ENCODE results near the gene FAM83E. TPM values are rescaled to one million over a fixed set of nuclear protein-coding genes. Genes with fewer than 3 reads are reported as not detected.
A peak's percentile ranks its signal among the peaks of the same experiment; 100 is the strongest.

FAM83E gene
- total RNA-seq, 6 donors from 2014 or later = 24.0 to 87.3 (median 43.3) TPM

- H3K4me3 ChIP-seq = no peak overlapping the region
- DNase-seq = no peak
Observed at GRCh38 chr19:48608798-48609263, 6.0 kb downstream of the FAM83E start.

DNA sequence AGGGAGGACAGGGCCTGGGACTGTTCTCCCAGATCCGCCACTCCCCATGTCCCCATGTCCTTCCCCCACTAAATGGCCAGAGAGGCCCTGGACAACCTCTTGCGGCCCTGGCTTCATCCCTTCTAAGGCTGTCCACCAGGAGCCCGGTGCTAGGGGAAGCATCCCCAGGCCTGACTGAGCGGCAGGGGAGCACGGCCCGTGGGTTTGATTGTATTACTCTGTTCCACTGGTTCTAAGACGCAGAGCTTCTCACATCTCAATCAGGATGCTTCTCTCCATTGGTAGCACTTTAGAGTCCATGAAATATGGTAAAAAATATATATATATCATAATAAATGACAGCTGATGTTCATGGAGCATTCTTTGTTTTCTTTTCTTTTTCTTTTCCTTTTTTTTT lies 7.5 kb downstream of the FAM83E start:
- Histone ChIP-seq H3K27ac (no peak overlapping the region), H3K4me3 (no peak overlapping the region), H3K9me3 (no peaks in the 10 kb centered on the region), H3K4me1 (no peaks in the 10 kb centered on the region), H3K27me3 (no peaks in the 10 kb centered on the region), H3K36me3 (no peaks in the 10 kb centered on the region)
- DNase-seq = peak in 1 of 2 donors; percentile 51
- ATAC-seq (ENCODE audit: low FRiP score in 2 of 2) = no peak
- 90 to 91% methylated on average over 4 to 7 of the region's 7 CpGs for WGBS, 2 donors
- TF ChIP-seq EP300 (IDR thresholded peaks at IDR 0.05) = no peak
- TF ChIP-seq POLR2A (IDR thresholded peaks at IDR 0.05) = no peak
- no peak for TF ChIP-seq POLR2AphosphoS5 (IDR thresholded peaks at IDR 0.05)
- TF ChIP-seq, protein P1, sequence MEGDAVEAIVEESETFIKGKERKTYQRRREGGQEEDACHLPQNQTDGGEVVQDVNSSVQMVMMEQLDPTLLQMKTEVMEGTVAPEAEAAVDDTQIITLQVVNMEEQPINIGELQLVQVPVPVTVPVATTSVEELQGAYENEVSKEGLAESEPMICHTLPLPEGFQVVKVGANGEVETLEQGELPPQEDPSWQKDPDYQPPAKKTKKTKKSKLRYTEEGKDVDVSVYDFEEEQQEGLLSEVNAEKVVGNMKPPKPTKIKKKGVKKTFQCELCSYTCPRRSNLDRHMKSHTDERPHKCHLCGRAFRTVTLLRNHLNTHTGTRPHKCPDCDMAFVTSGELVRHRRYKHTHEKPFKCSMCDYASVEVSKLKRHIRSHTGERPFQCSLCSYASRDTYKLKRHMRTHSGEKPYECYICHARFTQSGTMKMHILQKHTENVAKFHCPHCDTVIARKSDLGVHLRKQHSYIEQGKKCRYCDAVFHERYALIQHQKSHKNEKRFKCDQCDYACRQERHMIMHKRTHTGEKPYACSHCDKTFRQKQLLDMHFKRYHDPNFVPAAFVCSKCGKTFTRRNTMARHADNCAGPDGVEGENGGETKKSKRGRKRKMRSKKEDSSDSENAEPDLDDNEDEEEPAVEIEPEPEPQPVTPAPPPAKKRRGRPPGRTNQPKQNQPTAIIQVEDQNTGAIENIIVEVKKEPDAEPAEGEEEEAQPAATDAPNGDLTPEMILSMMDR (IDR thresholded peaks at IDR 0.05) = no peak

More at GRCh38 chr19:48608798-48609263, 6.0 kb downstream of the FAM83E start:
- H3K9me3 ChIP-seq = no peaks in the 10 kb centered on the region
- no peak for TF ChIP-seq EP300 (IDR thresholded peaks at IDR 0.05)
- TF ChIP-seq, protein P1 (IDR thresholded peaks at IDR 0.05) = peak in 3 of 6 experiments; percentile 20 to 35 (median 23)
- 32 to 42% methylated on average over 6 to 8 of the region's 9 CpGs for WGBS, 2 donors
- peaks cover 0 to 9% (median 4%) of the 10 kb centered on the region in 4 donors for H3K4me1 ChIP-seq
- H3K27ac ChIP-seq = no peak overlapping the region
- ATAC-seq (ENCODE audit: low FRiP score in 2 of 2) = peak in 1 of 2 donors; percentile 60
- no peaks in the 10 kb centered on the region for H3K36me3 ChIP-seq
- H3K27me3 ChIP-seq = no peaks in the 10 kb centered on the region

DNA sequence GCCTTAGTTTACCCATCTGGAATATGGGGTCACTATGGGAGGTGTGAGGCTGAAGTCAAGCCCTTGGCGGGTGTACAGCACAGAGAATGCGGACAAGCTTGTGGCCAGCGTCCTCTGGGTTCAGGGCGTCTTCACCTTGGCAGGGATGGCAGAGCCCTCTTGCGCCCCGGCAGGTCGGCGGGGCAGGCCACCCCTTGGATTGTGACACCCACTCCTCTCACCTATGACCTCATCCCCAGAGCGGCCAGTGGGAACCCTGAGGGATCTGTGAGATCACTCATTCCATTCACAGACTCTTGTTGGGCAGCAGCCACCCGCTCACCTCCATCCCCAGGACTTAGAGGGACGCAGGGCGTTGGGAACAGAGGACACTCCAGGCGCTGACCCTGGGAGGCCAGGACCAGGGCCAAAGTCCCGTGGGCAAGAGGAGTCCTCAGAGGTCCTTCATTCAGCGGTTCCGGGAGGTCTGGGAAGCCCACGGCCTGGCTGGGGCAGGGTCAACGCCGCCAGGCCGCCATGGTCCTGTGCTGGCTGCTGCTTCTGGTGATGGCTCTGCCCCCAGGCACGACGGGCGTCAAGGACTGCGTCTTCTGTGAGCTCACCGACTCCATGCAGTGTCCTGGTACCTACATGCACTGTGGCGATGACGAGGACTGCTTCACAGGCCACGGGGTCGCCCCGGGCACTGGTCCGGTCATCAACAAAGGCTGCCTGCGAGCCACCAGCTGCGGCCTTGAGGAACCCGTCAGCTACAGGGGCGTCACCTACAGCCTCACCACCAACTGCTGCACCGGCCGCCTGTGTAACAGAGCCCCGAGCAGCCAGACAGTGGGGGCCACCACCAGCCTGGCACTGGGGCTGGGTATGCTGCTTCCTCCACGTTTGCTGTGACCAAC lies 8.2 kb downstream of the FAM83E start, which contains the start of gene SPACA4:
Gene SPACA4, plus strand, starts transcription at position 280 of the 896 bp plus-strand sequence. Its CDS starts 237 bp downstream, at position 517.
- Histone ChIP-seq H3K27me3 (no peaks in the 10 kb centered on the region), H3K36me3 (no peaks in the 10 kb centered on the region), H3K4me3 (no peak within 1 kb of the TSS), H3K9me3 (no peaks in the 10 kb centered on the region), H3K4me1 (no peaks in the 10 kb centered on the region), H3K27ac (no peak within 1 kb of the TSS)
- WGBS, 2 donors = 91 to 92% methylated on average over 14 to 31 of the region's 39 CpGs
- DNase-seq = peak in 1 of 2 donors; percentile 79
- TF ChIP-seq POLR2A (IDR thresholded peaks at IDR 0.05) = no peak
- TF ChIP-seq POLR2AphosphoS5 (IDR thresholded peaks at IDR 0.05) = no peak
- no peak for TF ChIP-seq EP300 (IDR thresholded peaks at IDR 0.05)
- TF ChIP-seq, protein P1 (IDR thresholded peaks at IDR 0.05) = no peak
- peak in 1 of 2 donors; percentile 36 for ATAC-seq (ENCODE audit: low FRiP score in 2 of 2)

- Histone ChIP-seq H3K4me1 (no peaks in the 10 kb centered on the region), H3K4me3 (no peak overlapping the region), H3K27me3 (no peaks in the 10 kb centered on the region), H3K27ac (no peak overlapping the region), H3K36me3 (no peaks in the 10 kb centered on the region), H3K9me3 (no peaks in the 10 kb centered on the region)
- ATAC-seq (ENCODE audit: low FRiP score in 2 of 2) (no peak), DNase-seq (no peak)
- WGBS, 2 donors = 87 to 93% methylated on average over 6 to 8 of the region's 9 CpGs
- TF ChIP-seq, protein P1 (IDR thresholded peaks at IDR 0.05) = no peak
- TF ChIP-seq POLR2AphosphoS5 (IDR thresholded peaks at IDR 0.05) (no peak), EP300 (IDR thresholded peaks at IDR 0.05) (no peak), POLR2A (IDR thresholded peaks at IDR 0.05) (no peak)
Observed at GRCh38 chr19:48603850-48604249, 11.0 kb downstream of the FAM83E start.

Data from upper lobe of left lung (tissue), 6 donors.